H9 (cell line): ENCODE results near the gene MAPK4. TPM values are rescaled to one million over a fixed set of nuclear protein-coding genes. Genes with fewer than 3 reads are reported as not detected.

ENCODE experiments used
- DNase-seq: peaks from one replicate; pipeline ENCODE4 v3.0.0-alpha.2; 2017
- H2AFZ ChIP-seq: one replicate; pipeline ENCODE4 v1.6.1; 2013; ENCODE audit warnings: mild to moderate bottlenecking, low read length, control low read depth, moderate library complexity
- H2AK5ac ChIP-seq: 2 replicates; pipeline ENCODE4 v1.6.1; 2013; ENCODE audit warnings: low read length, control low read depth, mixed read lengths; ENCODE audit not compliant: insufficient read length
- H2BK120ac ChIP-seq: one replicate; pipeline ENCODE4 v1.6.1; 2013; ENCODE audit warnings: low read depth, mild to moderate bottlenecking, low read length, control low read depth, inconsistent platforms; ENCODE audit not compliant: poor library complexity, severe bottlenecking
- H2BK12ac ChIP-seq: 2 replicates; pipeline ENCODE4 v1.6.1; 2013; ENCODE audit warnings: low read length, control low read depth, mixed read lengths, low read depth; ENCODE audit not compliant: insufficient read length
- H2BK15ac ChIP-seq: 2 replicates; pipeline ENCODE4 v1.6.1; 2013; ENCODE audit warnings: low read depth, low read length, control low read depth
- H2BK20ac ChIP-seq: one replicate; pipeline ENCODE4 v1.6.1; 2013; ENCODE audit warnings: low read depth, mild to moderate bottlenecking, low read length, control low read depth, inconsistent platforms; ENCODE audit not compliant: poor library complexity, severe bottlenecking
- H2BK5ac ChIP-seq: 2 replicates; pipeline ENCODE4 v1.6.1; 2013; ENCODE audit warnings: low read length, control low read depth, mixed read lengths; ENCODE audit not compliant: insufficient read length
- H3K14ac ChIP-seq: 2 replicates; pipeline ENCODE4 v1.6.1; 2013; ENCODE audit warnings: low read length, control low read depth; ENCODE audit not compliant: insufficient read depth
- H3K18ac ChIP-seq: 2 replicates; pipeline ENCODE4 v1.6.1; 2013; ENCODE audit warnings: low read depth, mild to moderate bottlenecking, mixed read lengths, low read length, control low read depth; ENCODE audit not compliant: insufficient read length
- H3K23ac ChIP-seq: 2 replicates; pipeline ENCODE4 v1.6.1; 2013; ENCODE audit warnings: low read length, control low read depth, mixed read lengths, low read depth; ENCODE audit not compliant: insufficient read length
- H3K23me2 ChIP-seq: 2 replicates; pipeline ENCODE4 v1.6.1; 2013; ENCODE audit warnings: low read depth, mild to moderate bottlenecking, mixed read lengths, low read length, control low read depth; ENCODE audit not compliant: insufficient read length, poor library complexity, severe bottlenecking
- H3K27ac ChIP-seq: 2 replicates; pipeline ENCODE4 v1.5.1; 2013; ENCODE audit warnings: low read length, control low read depth, mixed read lengths, low read depth; ENCODE audit not compliant: insufficient read length
- H3K27me3 ChIP-seq: 2 replicates; pipeline ENCODE4 v1.6.1; 2013; ENCODE audit warnings: low read length, control low read depth, inconsistent platforms; ENCODE audit not compliant: insufficient read depth
- H3K4ac ChIP-seq: 2 replicates; pipeline ENCODE4 v1.6.1; 2013; ENCODE audit warnings: low read depth, mild to moderate bottlenecking, control low read depth, inconsistent platforms, low read length, moderate library complexity
- H3K4me1 ChIP-seq: 2 replicates; pipeline ENCODE4 v1.6.1; 2013; ENCODE audit warnings: low read length, control low read depth, inconsistent platforms; ENCODE audit not compliant: insufficient read depth
- H3K4me2 ChIP-seq: 2 replicates; pipeline ENCODE4 v1.6.1; 2013; ENCODE audit warnings: low read length, control low read depth, mixed read lengths; ENCODE audit not compliant: insufficient read length, insufficient read depth
- H3K56ac ChIP-seq: 2 replicates; pipeline ENCODE4 v1.6.1; 2013; ENCODE audit warnings: low read depth, mild to moderate bottlenecking, mixed read lengths, low read length, control low read depth; ENCODE audit not compliant: insufficient read length
- H3K79me1 ChIP-seq: 2 replicates; pipeline ENCODE4 v1.6.1; 2013; ENCODE audit warnings: low read depth, mild to moderate bottlenecking, moderate library complexity, low read length, control low read depth, inconsistent platforms; ENCODE audit not compliant: insufficient read depth, poor library complexity, severe bottlenecking
- H3K79me2 ChIP-seq: 2 replicates; pipeline ENCODE4 v1.6.1; 2013; ENCODE audit warnings: low read length, control low read depth, inconsistent platforms; ENCODE audit not compliant: insufficient read depth
- H3K9ac ChIP-seq: 2 replicates; pipeline ENCODE4 v1.6.1; 2013; ENCODE audit warnings: low read length, control low read depth, mixed read lengths; ENCODE audit not compliant: insufficient read length; ENCODE audit errors: extremely low read depth
- H3K9me3 ChIP-seq: one replicate; pipeline ENCODE4 v1.6.1; 2013; ENCODE audit warnings: low read depth, low read length, inconsistent platforms; ENCODE audit not compliant: control insufficient read depth
- H3T11ph ChIP-seq: one replicate; pipeline ENCODE4 v1.6.1; 2013; ENCODE audit warnings: mild to moderate bottlenecking, low read length, control low read depth, inconsistent platforms
- H4K20me1 ChIP-seq: one replicate; pipeline ENCODE4 v1.6.1; 2013; ENCODE audit not compliant: control insufficient read depth, insufficient read length, insufficient read depth
- H4K5ac ChIP-seq: 2 replicates; pipeline ENCODE4 v1.6.1; 2013; ENCODE audit warnings: low read depth, mild to moderate bottlenecking, mixed read lengths, low read length, control low read depth; ENCODE audit not compliant: insufficient read length
- H4K8ac ChIP-seq: replicated peaks from 2 replicates; pipeline ENCODE4 v1.6.1; 2013; ENCODE audit warnings: low read length, control low read depth, mixed read lengths, low read depth; ENCODE audit not compliant: insufficient read length
- H4K91ac ChIP-seq: 2 replicates; pipeline ENCODE4 v1.6.1; 2013; ENCODE audit warnings: low read depth, mild to moderate bottlenecking, moderate library complexity, mixed read lengths, low read length, control low read depth; ENCODE audit not compliant: insufficient read length
- H3K27ac Mint-ChIP-seq, 3 experiments: 2 replicates in 2 of 3; 3 replicates in 1 of 3; pipeline ENCODE4 v1.8.0; 2020 to 2021; ENCODE audit warnings: mixed read lengths in 3 of 3, mild to moderate bottlenecking in 1 of 3, moderate library complexity in 1 of 3
- H3K27me3 Mint-ChIP-seq: 2 replicates; pipeline ENCODE4 v1.8.0; 2021; ENCODE audit warnings: low read depth, mild to moderate bottlenecking, moderate library complexity, mixed read lengths
- H3K36me3 Mint-ChIP-seq, 3 experiments: 2 replicates in 2 of 3; 3 replicates in 1 of 3; pipeline ENCODE4 v1.8.0; 2020 to 2021; ENCODE audit warnings: low read depth in 3 of 3, mixed read lengths in 3 of 3; ENCODE audit not compliant: insufficient read depth in 1 of 3
- H3K4me1 Mint-ChIP-seq, 2 experiments: 2 replicates each; pipeline ENCODE4 v1.8.0; 2020; ENCODE audit warnings: mixed read lengths in 2 of 2
- H3K4me3 Mint-ChIP-seq, 2 experiments: 2 replicates in 1 of 2; 3 replicates in 1 of 2; pipeline ENCODE4 v1.8.0; 2020 to 2021; ENCODE audit warnings: mild to moderate bottlenecking in 2 of 2, mixed read lengths in 2 of 2, moderate library complexity in 1 of 2
- H3K9me3 Mint-ChIP-seq, 2 experiments: 2 replicates in 1 of 2; 3 replicates in 1 of 2; pipeline ENCODE4 v1.8.0; 2020; ENCODE audit warnings: mild to moderate bottlenecking in 2 of 2, mixed read lengths in 2 of 2, moderate library complexity in 1 of 2
- WGBS: extraction: QIAGEN DNeasy Blood & Tissue Kit; methylation state at CpG from one replicate; pipeline ENCODE4 v1.1.7; 2013; ENCODE audit warnings: missing lambda C conversion rate, low lambda C conversion rate, mixed read lengths; ENCODE audit not compliant: insufficient read length; ENCODE audit errors: extremely low coverage; 5-methylcytosine and 5-hydroxymethylcytosine counted together
- total RNA-seq: library from RNA; stranded (reverse); gene quantifications from 2 replicates; pipeline ENCODE4 v1.2.1, GENCODE V29; 2021
- TF ChIP-seq, protein P1 (sequence below): fragments of 200-600 bp; sonication (generic); conservative IDR thresholded peaks from 3 replicates; pipeline ENCODE4 v1.8.0; 2021; ENCODE audit warnings: antibody characterized with exemption, mild to moderate bottlenecking

MAPK4 gene
- total RNA-seq, 1 experiment from 2014 or later: 1.6 TPM

DNA sequence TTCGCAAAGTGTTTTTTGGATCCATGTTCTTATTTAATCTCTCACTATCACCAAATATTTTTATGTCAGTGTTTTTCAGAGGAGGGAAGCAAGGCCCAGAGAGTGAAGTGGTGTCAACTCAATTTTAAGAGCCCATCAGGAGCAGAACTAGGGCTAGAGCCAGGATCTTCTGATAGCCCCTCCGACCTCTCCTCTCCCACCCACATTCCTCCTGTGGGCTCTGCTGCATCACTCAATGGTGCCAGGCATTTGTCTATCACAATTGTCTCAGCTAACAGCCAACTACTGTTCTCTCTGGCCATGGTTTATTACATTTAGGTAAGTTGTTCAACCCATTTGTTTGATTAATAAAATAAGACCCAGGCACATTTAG, 68.6 kb downstream of the MAPK4 start:
- H4K5ac ChIP-seq: no peak overlapping the region
- no CpG with 5 or more reads among the region's 2 CpGs for WGBS
- H3K4me1 Mint-ChIP-seq: peaks cover 22 to 33% of the 10 kb centered on the region in 2 experiments
- H3K9me3 Mint-ChIP-seq: no peaks in the 10 kb centered on the region; a peak in 1 of 5 replicates
- H3K4me1 ChIP-seq: no peaks in the 10 kb centered on the region
- no peak overlapping the region for H2BK20ac ChIP-seq
- H3K4me3 Mint-ChIP-seq: no peak overlapping the region
- H2BK12ac ChIP-seq: no peak overlapping the region
- no peak overlapping the region for H3K4me2 ChIP-seq
- H4K91ac ChIP-seq: no peak overlapping the region
- no peak for DNase-seq
- no peak overlapping the region for H2BK15ac ChIP-seq
- H3K4ac ChIP-seq: no peak overlapping the region
- no peak overlapping the region for H4K8ac ChIP-seq
- no peak overlapping the region for H3K9ac ChIP-seq
- no peak overlapping the region for H2AFZ ChIP-seq
- H3K27me3 ChIP-seq: no peaks in the 10 kb centered on the region
- H3K27me3 Mint-ChIP-seq: peaks cover under 1% of the 10 kb centered on the region
- H3K56ac ChIP-seq: no peak overlapping the region
- H3T11ph ChIP-seq: no peak overlapping the region
- H3K36me3 Mint-ChIP-seq: peaks cover 0 to 4% (median 3%) of the 10 kb centered on the region in 3 experiments; a peak in 4 of 7 replicates
- no peak overlapping the region for H3K27ac Mint-ChIP-seq
- no peaks in the 10 kb centered on the region for H3K23me2 ChIP-seq
- no peak overlapping the region for H3K18ac ChIP-seq
- H2BK120ac ChIP-seq: no peak overlapping the region
- H3K27ac ChIP-seq: no peak overlapping the region
- no peak overlapping the region for H2AK5ac ChIP-seq
- TF ChIP-seq, protein P1, sequence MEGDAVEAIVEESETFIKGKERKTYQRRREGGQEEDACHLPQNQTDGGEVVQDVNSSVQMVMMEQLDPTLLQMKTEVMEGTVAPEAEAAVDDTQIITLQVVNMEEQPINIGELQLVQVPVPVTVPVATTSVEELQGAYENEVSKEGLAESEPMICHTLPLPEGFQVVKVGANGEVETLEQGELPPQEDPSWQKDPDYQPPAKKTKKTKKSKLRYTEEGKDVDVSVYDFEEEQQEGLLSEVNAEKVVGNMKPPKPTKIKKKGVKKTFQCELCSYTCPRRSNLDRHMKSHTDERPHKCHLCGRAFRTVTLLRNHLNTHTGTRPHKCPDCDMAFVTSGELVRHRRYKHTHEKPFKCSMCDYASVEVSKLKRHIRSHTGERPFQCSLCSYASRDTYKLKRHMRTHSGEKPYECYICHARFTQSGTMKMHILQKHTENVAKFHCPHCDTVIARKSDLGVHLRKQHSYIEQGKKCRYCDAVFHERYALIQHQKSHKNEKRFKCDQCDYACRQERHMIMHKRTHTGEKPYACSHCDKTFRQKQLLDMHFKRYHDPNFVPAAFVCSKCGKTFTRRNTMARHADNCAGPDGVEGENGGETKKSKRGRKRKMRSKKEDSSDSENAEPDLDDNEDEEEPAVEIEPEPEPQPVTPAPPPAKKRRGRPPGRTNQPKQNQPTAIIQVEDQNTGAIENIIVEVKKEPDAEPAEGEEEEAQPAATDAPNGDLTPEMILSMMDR: no peak
- H3K23ac ChIP-seq: no peak overlapping the region
- no peak overlapping the region for H2BK5ac ChIP-seq
- H3K14ac ChIP-seq: no peak overlapping the region
- no peaks in the 10 kb centered on the region for H3K9me3 ChIP-seq
- no peaks in the 10 kb centered on the region for H3K79me1 ChIP-seq
- H4K20me1 ChIP-seq: no peaks in the 10 kb centered on the region
- no peaks in the 10 kb centered on the region for H3K79me2 ChIP-seq
